ENCODE measurements around the gene LDAH. TPM values are rescaled to one million over a fixed set of nuclear protein-coding genes. Genes with fewer than 3 reads are reported as not detected.

Gene LDAH
- total RNA-seq, 1 donor from 2014 or later, result 28.0 TPM

DNA sequence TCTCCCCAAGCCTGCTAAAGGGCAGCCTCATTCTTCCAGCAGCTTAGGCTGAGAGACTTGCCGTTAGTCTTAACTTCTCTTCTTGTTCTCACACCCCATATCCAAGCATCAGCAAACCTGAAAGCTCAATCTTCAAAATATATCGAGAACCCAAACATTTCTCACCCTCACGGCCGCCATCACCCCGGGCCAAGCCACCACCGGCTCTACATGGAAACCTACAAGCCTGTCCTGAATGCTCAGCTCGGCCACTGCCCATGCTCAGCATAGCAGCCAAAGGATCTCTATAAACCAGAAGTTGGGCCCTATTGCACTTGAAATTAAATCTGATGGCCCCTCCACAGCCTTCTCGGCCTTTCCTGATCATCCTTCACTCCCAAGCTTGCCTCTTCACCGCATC lies 174.1 kb downstream of the LDAH start:
- Mint-ChIP-seq H3K9me3 (ENCODE audit: unreplicated experiment) (no peaks in the 10 kb centered on the region), H3K27me3 (ENCODE audit: unreplicated experiment) (no peaks in the 10 kb centered on the region), H3K36me3 (ENCODE audit: unreplicated experiment) (peaks cover 7% of the 10 kb centered on the region), H3K4me3 (ENCODE audit: unreplicated experiment) (peak overlapping the region; percentile 90), H3K4me1 (ENCODE audit: unreplicated experiment) (peaks cover 40% of the 10 kb centered on the region), H3K27ac (ENCODE audit: unreplicated experiment) (no peak overlapping the region)
- DNase-seq (ENCODE audit: extremely low spot score, unreplicated experiment), result no peak
- TF ChIP-seq CTCF (IDR thresholded peaks at IDR 0.05), result no peak

- H3K36me3 Mint-ChIP-seq (ENCODE audit: unreplicated experiment), result peaks cover 11% of the 10 kb centered on the region
- H3K4me1 Mint-ChIP-seq (ENCODE audit: unreplicated experiment), result peaks cover 40% of the 10 kb centered on the region
- no peak for DNase-seq (ENCODE audit: extremely low spot score, unreplicated experiment)
- H3K27me3 Mint-ChIP-seq (ENCODE audit: unreplicated experiment), result no peaks in the 10 kb centered on the region
- no peak for TF ChIP-seq CTCF (IDR thresholded peaks at IDR 0.05)
- H3K4me3 Mint-ChIP-seq (ENCODE audit: unreplicated experiment), result peak overlapping the region; percentile 31
- H3K9me3 Mint-ChIP-seq (ENCODE audit: unreplicated experiment), result no peaks in the 10 kb centered on the region
- no peak overlapping the region for H3K27ac Mint-ChIP-seq (ENCODE audit: unreplicated experiment)
Observed at GRCh38 chr2:20648206-20648605, 174.7 kb downstream of the LDAH start.

GRCh38 chr2:20647738-20648137 lies 175.2 kb downstream of the LDAH start:
- Mint-ChIP-seq H3K27me3 (ENCODE audit: unreplicated experiment) (no peaks in the 10 kb centered on the region), H3K27ac (ENCODE audit: unreplicated experiment) (no peak overlapping the region), H3K36me3 (ENCODE audit: unreplicated experiment) (peaks cover 13% of the 10 kb centered on the region), H3K4me1 (ENCODE audit: unreplicated experiment) (peaks cover 42% of the 10 kb centered on the region), H3K9me3 (ENCODE audit: unreplicated experiment) (no peaks in the 10 kb centered on the region), H3K4me3 (ENCODE audit: unreplicated experiment) (peak overlapping the region; percentile 31)
- no peak for TF ChIP-seq CTCF (IDR thresholded peaks at IDR 0.05)
- DNase-seq (ENCODE audit: extremely low spot score, unreplicated experiment), result no peak

DNA sequence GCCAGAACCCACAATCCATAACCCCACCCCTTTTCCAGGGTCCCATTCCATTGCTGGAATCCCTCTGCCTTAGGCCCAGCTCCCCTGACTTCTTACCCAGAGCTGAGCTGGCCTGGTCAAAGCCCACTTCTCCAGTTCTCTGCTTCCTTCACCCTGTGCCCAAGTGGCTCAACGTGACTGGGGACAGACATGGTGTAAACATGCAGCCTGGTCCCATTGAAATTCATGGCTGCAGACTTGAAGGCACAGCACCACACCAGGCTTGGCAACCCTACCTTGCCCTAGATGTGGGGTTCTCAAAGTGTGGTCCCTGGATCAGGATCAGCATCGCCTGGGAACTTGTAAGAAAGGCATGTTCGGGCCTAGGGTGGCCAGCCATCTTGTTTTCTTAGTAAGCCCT lies 175.7 kb downstream of the LDAH start:
- H3K36me3 Mint-ChIP-seq (ENCODE audit: unreplicated experiment), result peaks cover 13% of the 10 kb centered on the region
- no peak for TF ChIP-seq CTCF (IDR thresholded peaks at IDR 0.05)
- H3K4me3 Mint-ChIP-seq (ENCODE audit: unreplicated experiment), result no peak overlapping the region
- no peaks in the 10 kb centered on the region for H3K9me3 Mint-ChIP-seq (ENCODE audit: unreplicated experiment)
- H3K27me3 Mint-ChIP-seq (ENCODE audit: unreplicated experiment), result no peaks in the 10 kb centered on the region
- no peak for DNase-seq (ENCODE audit: extremely low spot score, unreplicated experiment)
- H3K4me1 Mint-ChIP-seq (ENCODE audit: unreplicated experiment), result peaks cover 47% of the 10 kb centered on the region
- no peak overlapping the region for H3K27ac Mint-ChIP-seq (ENCODE audit: unreplicated experiment)

- peaks cover 17% of the 10 kb centered on the region for H3K36me3 Mint-ChIP-seq (ENCODE audit: unreplicated experiment)
- no peak for DNase-seq (ENCODE audit: extremely low spot score, unreplicated experiment)
- no peaks in the 10 kb centered on the region for H3K27me3 Mint-ChIP-seq (ENCODE audit: unreplicated experiment)
- no peaks in the 10 kb centered on the region for H3K9me3 Mint-ChIP-seq (ENCODE audit: unreplicated experiment)
- no peak overlapping the region for H3K27ac Mint-ChIP-seq (ENCODE audit: unreplicated experiment)
- peaks cover 47% of the 10 kb centered on the region for H3K4me1 Mint-ChIP-seq (ENCODE audit: unreplicated experiment)
- no peak overlapping the region for H3K4me3 Mint-ChIP-seq (ENCODE audit: unreplicated experiment)
- TF ChIP-seq CTCF (IDR thresholded peaks at IDR 0.05), result no peak
Observed at GRCh38 chr2:20646446-20646845, 176.5 kb downstream of the LDAH start.

Measured in osteocyte (in vitro differentiated cells).